Measurements from ENCODE around the gene NPNT.

The NPNT gene

DNA sequence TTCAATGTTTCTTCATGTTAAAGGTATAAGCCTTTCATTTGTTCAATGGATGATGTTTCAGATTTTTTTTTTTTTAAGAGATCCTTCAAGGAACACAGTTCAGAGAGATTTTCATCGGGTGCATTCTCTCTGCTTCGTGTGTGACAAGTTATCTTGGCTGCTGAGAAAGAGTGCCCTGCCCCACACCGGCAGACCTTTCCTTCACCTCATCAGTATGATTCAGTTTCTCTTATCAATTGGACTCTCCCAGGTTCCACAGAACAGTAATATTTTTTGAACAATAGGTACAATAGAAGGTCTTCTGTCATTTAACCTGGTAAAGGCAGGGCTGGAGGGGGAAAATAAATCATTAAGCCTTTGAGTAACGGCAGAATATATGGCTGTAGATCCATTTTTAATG is 75.8 kb downstream of the NPNT start:
- Histone ChIP-seq H3K4me1 (no peaks in the 10 kb centered on the region), H3K4me3 (ENCODE audit: low read depth, low read length) (no peak overlapping the region), H3K4me2 (ENCODE audit: low read length) (no peak overlapping the region), H3K9ac (no peak overlapping the region), H3K27ac (no peak overlapping the region), H3K9me3 (ENCODE audit: control insufficient read depth, low read length) (no peaks in the 10 kb centered on the region), H3K79me2 (no peaks in the 10 kb centered on the region), H2AFZ (no peak overlapping the region), H3K27me3 (ENCODE audit: control insufficient read depth, insufficient read depth, low read length) (no peaks in the 10 kb centered on the region), H3K36me3 (ENCODE audit: control insufficient read depth, insufficient read depth, low read length) (no peaks in the 10 kb centered on the region)
- TF ChIP-seq, protein P1, sequence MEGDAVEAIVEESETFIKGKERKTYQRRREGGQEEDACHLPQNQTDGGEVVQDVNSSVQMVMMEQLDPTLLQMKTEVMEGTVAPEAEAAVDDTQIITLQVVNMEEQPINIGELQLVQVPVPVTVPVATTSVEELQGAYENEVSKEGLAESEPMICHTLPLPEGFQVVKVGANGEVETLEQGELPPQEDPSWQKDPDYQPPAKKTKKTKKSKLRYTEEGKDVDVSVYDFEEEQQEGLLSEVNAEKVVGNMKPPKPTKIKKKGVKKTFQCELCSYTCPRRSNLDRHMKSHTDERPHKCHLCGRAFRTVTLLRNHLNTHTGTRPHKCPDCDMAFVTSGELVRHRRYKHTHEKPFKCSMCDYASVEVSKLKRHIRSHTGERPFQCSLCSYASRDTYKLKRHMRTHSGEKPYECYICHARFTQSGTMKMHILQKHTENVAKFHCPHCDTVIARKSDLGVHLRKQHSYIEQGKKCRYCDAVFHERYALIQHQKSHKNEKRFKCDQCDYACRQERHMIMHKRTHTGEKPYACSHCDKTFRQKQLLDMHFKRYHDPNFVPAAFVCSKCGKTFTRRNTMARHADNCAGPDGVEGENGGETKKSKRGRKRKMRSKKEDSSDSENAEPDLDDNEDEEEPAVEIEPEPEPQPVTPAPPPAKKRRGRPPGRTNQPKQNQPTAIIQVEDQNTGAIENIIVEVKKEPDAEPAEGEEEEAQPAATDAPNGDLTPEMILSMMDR (IDR thresholded peaks at IDR 0.05), result no peak

DNA sequence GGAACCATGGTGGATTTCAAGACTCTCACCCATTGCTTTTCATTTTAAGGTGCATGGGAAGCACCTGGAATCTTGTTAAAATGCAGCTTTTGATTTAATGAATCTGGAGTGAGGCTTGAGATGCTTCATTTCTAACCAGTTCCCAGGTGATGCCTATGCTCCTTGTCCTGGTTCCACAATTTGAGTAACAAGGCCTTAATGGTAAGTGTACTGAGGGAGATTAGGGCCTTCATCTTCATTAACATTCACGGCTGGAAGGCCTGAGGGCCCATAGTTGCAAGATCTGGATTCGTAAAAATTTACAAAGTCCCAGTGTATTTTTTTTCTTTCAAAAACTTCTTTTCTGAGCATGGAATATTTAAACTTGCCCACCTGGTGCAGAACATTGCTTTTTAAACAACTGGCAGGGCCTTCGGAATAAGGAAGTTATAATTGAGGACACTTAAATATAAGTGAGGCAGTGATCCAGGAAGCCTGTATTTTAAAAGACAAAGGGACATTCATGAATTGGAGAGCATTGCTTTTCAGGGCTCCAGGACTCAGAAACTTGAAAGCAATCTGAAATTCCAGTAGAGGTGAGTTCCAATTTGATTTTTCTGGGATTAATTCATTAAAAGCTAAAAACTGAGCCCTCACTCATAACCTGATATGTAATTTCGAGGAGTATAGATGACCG is 77.8 kb downstream of the NPNT start:
- Histone ChIP-seq H3K9me3 (ENCODE audit: control insufficient read depth, low read length) (no peaks in the 10 kb centered on the region), H3K36me3 (ENCODE audit: control insufficient read depth, insufficient read depth, low read length) (no peaks in the 10 kb centered on the region), H3K27me3 (ENCODE audit: control insufficient read depth, insufficient read depth, low read length) (no peaks in the 10 kb centered on the region), H3K4me1 (no peaks in the 10 kb centered on the region), H3K4me2 (ENCODE audit: low read length) (no peak overlapping the region), H3K9ac (no peak overlapping the region), H3K4me3 (ENCODE audit: low read depth, low read length) (no peak overlapping the region), H3K79me2 (no peaks in the 10 kb centered on the region), H2AFZ (no peak overlapping the region), H3K27ac (no peak overlapping the region)
- TF ChIP-seq, protein P1 (IDR thresholded peaks at IDR 0.05), result no peak

DNA sequence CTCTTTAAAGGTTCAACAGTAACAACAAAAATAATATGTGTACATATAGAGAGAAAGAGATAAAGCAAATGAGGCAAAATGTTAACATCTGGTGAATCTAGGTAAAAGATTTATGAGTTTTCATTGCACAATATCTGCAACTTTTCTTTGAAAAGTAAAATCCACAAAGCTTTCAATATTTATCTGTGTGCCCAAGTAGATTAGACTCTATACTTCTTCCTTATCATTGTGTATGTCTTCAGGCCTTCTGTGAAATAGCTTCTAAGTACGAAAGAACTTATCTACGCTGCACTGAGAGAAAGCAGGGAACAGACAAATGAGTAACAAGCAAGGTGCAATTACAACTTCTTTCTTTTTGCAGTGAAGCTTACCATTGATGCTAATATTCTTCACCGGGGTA is 81.6 kb downstream of the NPNT start:
- no peak overlapping the region for H2AFZ ChIP-seq
- no peak overlapping the region for H3K9ac ChIP-seq
- H3K36me3 ChIP-seq (ENCODE audit: control insufficient read depth, insufficient read depth, low read length), result no peaks in the 10 kb centered on the region
- no peaks in the 10 kb centered on the region for H3K79me2 ChIP-seq
- H3K4me2 ChIP-seq (ENCODE audit: low read length), result no peak overlapping the region
- no peaks in the 10 kb centered on the region for H3K9me3 ChIP-seq (ENCODE audit: control insufficient read depth, low read length)
- H3K27ac ChIP-seq, result no peak overlapping the region
- TF ChIP-seq, protein P1 (IDR thresholded peaks at IDR 0.05), result no peak
- H3K4me3 ChIP-seq (ENCODE audit: low read depth, low read length), result no peak overlapping the region
- no peaks in the 10 kb centered on the region for H3K4me1 ChIP-seq
- no peaks in the 10 kb centered on the region for H3K27me3 ChIP-seq (ENCODE audit: control insufficient read depth, insufficient read depth, low read length)

DNA sequence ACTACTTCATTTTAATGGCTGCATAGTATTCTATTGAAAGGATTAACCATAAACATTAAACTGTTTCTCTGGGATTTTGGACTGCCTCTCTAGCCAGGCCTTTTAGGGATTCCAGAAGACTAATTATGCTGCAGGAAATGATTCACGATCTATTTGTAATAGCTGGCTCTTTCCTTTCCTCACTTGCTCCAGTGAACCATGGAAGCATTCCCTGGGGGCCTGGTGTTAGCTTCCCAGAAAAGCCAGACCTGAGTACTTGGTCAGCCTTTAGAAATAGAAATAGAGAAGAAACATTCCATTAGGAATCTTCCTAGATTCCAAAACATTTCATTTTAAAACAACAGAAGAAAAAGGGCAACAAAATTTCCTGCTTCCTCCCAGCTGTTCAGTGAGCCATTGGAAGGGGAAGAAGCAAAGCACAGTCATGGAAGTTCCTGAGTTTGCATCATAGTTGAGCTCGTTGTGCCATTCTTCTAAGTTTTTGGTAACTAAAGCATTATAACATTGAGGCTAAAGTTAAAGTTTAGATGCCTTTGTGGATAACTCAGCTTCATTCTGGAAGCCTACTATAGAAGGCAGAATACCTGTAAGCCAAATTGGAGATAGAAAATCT is 83.5 kb downstream of the NPNT start:
- TF ChIP-seq, protein P1 (IDR thresholded peaks at IDR 0.05), result no peak
- no peak overlapping the region for H3K4me3 ChIP-seq (ENCODE audit: low read depth, low read length)
- H3K9ac ChIP-seq, result no peak overlapping the region
- H2AFZ ChIP-seq, result no peak overlapping the region
- no peaks in the 10 kb centered on the region for H3K79me2 ChIP-seq
- no peaks in the 10 kb centered on the region for H3K9me3 ChIP-seq (ENCODE audit: control insufficient read depth, low read length)
- no peaks in the 10 kb centered on the region for H3K4me1 ChIP-seq
- H3K27me3 ChIP-seq (ENCODE audit: control insufficient read depth, insufficient read depth, low read length), result no peaks in the 10 kb centered on the region
- no peaks in the 10 kb centered on the region for H3K36me3 ChIP-seq (ENCODE audit: control insufficient read depth, insufficient read depth, low read length)
- no peak overlapping the region for H3K27ac ChIP-seq
- no peak overlapping the region for H3K4me2 ChIP-seq (ENCODE audit: low read length)

DNA sequence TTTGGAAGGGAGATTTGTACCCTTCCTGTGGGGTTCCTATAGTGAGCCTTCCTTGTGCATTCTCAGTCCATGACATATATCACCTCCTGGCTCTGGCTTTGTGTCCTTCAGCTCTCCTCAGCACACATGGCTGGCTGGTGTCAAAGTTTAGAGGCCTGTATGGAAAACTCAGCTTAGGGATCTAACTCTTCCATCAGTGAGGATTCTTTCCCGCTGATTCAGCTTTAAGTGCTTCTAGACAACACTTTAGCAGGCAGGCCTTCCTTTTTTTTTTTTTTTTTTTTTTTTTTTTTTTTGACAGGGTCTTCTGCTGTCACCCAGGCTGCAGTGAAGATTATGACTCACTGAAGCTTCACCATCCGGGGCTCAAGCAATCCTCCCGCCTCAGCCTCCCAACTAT is 84.2 kb downstream of the NPNT start:
- no peaks in the 10 kb centered on the region for H3K79me2 ChIP-seq
- TF ChIP-seq, protein P1 (IDR thresholded peaks at IDR 0.05), result no peak
- no peak overlapping the region for H3K4me3 ChIP-seq (ENCODE audit: low read depth, low read length)
- no peak overlapping the region for H3K27ac ChIP-seq
- no peaks in the 10 kb centered on the region for H3K36me3 ChIP-seq (ENCODE audit: control insufficient read depth, insufficient read depth, low read length)
- H3K9me3 ChIP-seq (ENCODE audit: control insufficient read depth, low read length), result no peaks in the 10 kb centered on the region
- no peaks in the 10 kb centered on the region for H3K4me1 ChIP-seq
- H3K4me2 ChIP-seq (ENCODE audit: low read length), result no peak overlapping the region
- H3K9ac ChIP-seq, result no peak overlapping the region
- H2AFZ ChIP-seq, result no peak overlapping the region
- H3K27me3 ChIP-seq (ENCODE audit: control insufficient read depth, insufficient read depth, low read length), result no peaks in the 10 kb centered on the region
